Retinal pigment epithelial cell (primary cell): ENCODE data around the gene CAMTA2.

Experiments
- DNase-seq: peaks from one replicate; pipeline ENCODE4 v3.0.0-alpha.2; 2010; ENCODE audit warnings: low read depth
- H3K4me3 ChIP-seq: 2 replicates; pipeline ENCODE4 v1.5.1; 2011; ENCODE audit warnings: mild to moderate bottlenecking, low read length, control low read depth, moderate library complexity
- TF ChIP-seq, protein P1 (sequence below): conservative IDR thresholded peaks from 2 replicates; pipeline ENCODE4 v1.5.1; 2011; ENCODE audit warnings: low read depth, low read length, control low read depth, inconsistent platforms

Gene CAMTA2

DNA sequence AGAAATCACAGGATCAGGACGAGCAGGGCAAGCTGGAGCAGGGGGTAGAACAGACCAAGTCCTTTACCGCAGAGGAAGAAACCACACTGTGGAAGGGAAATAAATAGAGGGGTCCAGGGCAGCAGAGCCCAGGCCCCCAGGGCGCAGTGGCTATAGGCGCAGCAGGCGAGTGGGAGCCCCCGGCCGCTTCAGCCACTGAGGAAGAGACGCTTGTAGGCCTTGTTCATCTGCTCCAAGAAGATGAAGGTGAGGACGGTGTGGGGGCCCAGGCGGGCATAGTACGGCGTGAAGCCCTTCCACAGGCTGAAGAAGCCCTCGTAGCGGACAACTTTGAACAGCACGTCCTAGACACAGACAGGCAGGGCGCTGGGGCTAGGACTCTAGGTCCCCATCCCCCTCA, 49.9 kb downstream of the CAMTA2 start:
- DNase-seq, result no peak
- no peak overlapping the region for H3K4me3 ChIP-seq
- TF ChIP-seq, protein P1, sequence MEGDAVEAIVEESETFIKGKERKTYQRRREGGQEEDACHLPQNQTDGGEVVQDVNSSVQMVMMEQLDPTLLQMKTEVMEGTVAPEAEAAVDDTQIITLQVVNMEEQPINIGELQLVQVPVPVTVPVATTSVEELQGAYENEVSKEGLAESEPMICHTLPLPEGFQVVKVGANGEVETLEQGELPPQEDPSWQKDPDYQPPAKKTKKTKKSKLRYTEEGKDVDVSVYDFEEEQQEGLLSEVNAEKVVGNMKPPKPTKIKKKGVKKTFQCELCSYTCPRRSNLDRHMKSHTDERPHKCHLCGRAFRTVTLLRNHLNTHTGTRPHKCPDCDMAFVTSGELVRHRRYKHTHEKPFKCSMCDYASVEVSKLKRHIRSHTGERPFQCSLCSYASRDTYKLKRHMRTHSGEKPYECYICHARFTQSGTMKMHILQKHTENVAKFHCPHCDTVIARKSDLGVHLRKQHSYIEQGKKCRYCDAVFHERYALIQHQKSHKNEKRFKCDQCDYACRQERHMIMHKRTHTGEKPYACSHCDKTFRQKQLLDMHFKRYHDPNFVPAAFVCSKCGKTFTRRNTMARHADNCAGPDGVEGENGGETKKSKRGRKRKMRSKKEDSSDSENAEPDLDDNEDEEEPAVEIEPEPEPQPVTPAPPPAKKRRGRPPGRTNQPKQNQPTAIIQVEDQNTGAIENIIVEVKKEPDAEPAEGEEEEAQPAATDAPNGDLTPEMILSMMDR, result no peak

DNA sequence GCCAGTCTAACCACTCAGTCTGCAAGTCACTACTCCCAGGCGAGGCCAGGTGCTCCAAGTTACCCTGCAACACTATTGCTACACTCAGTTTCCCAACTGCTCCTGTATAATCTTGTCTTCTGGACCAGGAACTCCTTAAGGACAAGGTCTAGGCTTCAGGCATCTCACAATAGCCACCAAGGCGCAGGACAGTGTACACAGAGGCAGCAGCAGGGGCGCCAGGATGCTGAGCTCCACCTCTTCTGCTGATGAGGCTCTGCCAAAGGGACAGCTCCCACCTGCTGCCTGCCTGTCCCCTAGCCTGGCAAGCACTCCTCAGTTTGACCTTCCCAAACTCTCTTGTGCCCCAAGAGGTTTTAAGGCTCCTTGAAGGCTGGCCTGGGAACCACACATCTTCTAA, 51.0 kb downstream of the CAMTA2 start:
- no peak overlapping the region for H3K4me3 ChIP-seq
- TF ChIP-seq, protein P1, result no peak
- DNase-seq, result no peak

DNA sequence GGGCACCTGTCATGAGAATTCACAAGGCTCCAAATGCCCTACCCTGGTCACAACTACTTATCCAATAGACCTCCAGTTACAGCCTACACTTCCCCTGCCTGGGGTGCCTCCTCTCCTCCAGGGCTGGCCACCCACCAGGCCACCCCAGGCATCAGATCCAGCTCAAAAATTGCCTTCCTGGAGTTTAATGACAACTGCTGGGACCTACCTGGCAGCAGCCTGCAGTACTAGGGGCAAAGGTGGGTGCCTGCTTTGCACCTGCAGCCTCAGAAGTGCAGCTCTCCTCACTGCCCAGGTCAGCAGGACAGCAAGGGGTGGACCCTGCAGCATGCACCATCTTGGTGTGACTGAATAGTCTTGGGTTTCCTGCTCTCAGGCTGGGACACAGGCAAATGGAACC, 51.8 kb downstream of the CAMTA2 start:
- TF ChIP-seq, protein P1, result no peak
- no peak for DNase-seq
- H3K4me3 ChIP-seq, result no peak overlapping the region

DNA sequence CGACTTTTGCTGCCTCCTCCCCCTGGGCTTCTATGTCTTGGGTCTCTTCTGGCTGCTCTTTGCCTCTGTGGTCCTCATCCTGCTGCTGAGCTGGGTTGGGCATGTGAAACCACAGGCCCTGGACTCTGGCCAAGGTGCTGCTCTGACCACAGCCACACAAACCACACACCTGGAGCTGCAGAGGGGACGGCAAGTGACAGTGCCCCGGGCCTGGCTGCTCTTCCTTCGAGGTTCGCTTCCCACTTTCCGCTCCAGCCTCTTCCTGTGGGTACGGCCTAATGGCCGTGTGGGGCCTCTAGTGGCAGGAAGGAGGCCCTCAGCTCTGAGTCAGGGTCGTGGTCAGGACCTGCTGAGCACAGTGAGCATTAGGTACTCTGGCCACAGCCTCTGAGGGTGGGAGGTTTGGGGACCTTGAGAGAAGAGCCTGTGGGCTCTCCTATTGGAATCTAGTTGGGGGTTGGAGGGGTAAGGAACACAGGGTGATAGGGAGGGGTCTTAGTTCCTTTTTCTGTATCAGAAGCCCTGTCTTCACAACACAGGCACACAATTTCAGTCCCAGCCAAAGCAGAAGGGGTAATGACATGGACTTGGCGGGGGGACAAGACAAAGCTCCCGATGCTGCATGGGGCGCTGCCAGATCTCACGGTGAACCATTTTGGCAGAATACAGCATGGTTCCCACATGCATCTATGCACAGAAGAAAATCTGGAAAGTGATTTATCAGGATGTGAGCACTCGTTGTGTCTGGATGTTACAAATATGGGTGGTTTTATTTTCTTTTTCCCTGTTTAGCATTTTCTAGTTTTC, 53.1 kb downstream of the CAMTA2 start:
- no peak overlapping the region for H3K4me3 ChIP-seq
- TF ChIP-seq, protein P1, result peak; percentile 51
- no peak for DNase-seq

DNA sequence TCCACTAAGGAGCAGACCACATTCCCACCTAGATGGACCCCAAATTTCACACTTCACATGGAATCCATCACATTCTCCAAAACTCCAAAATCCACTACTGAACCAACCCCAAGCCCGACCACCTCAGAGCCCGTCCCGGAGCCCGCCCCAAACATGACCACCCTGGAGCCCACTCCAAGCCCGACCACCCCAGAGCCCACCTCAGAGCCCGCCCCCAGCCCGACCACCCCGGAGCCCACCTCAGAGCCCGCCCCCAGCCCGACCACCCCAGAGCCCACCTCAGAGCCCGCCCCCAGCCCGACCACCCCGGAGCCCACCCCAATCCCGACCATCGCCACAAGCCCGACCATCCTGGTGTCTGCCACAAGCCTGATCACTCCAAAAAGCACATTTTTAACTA, 53.8 kb downstream of the CAMTA2 start:
- TF ChIP-seq, protein P1, result no peak
- no peak for DNase-seq
- H3K4me3 ChIP-seq, result no peak overlapping the region

DNA sequence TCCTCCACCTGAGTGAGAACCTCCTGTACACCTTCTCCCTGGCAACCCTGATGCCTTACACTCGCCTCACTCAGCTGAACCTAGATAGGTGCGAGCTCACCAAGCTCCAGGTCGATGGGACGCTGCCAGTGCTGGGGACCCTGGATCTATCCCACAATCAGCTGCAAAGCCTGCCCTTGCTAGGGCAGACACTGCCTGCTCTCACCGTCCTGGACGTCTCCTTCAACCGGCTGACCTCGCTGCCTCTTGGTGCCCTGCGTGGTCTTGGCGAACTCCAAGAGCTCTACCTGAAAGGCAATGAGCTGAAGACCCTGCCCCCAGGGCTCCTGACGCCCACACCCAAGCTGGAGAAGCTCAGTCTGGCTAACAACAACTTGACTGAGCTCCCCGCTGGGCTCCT, 54.7 kb downstream of the CAMTA2 start:
- no peak overlapping the region for H3K4me3 ChIP-seq
- TF ChIP-seq, protein P1, result no peak

DNA sequence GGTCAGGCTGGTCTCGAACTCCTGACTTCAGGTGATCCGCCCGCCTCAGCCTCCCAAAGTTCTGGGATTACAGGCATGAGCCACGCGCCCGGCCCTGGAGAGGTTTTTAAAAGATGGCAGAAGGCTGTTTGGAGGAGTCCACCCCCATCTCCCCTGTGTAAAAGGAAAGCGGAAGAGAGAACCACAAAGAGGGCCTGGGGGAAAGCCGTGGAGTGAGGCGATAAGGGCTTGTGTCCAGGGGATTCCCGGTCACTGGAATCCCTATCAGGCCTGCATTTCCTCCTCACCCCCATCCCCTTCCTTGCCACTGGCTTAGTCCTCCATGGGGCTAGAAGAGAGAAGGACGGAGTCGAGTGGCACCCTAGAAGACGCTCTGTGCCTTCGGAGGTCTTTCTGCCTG, 55.5 kb downstream of the CAMTA2 start, which contains the start of gene GP1BA:
Gene GP1BA, plus strand, starts transcription at position 315 of the 400 bp plus-strand sequence. CDS start 328 bp downstream, outside the sequence.
- DNase-seq, result no peak
- no peak within 1 kb of the TSS for H3K4me3 ChIP-seq
- TF ChIP-seq, protein P1, result no peak

More for the DNA sequence above, 54.7 kb downstream of the CAMTA2 start:
- no peak for DNase-seq
